ENCODE data around the gene NFX1. TPM values are rescaled to one million over a fixed set of nuclear protein-coding genes. Genes with fewer than 3 reads are reported as not detected.

Gene NFX1
- total and polyA plus RNA-seq, 9 of the 15 experiments (the other 6 are each of a cell fraction or from before 2014, with no cell fraction given): 8.8 to 38.9 (median 26.8) TPM

- peak in 2 of 4 experiments; percentile 32 to 42 for DNase-seq (ENCODE audit: extremely low read depth in 1 of 4, low spot score in 3 of 4)
- no TSS peak for BruUV-seq (replicated peaks)
- Histone ChIP-seq H3K36me3 (ENCODE audit: control insufficient read depth, insufficient read depth, low read length) (peaks cover 8% of the 10 kb centered on the region), H3K27me3 (ENCODE audit: control insufficient read depth in 2 of 2, insufficient read depth in 2 of 2, low read length in 2 of 2) (no peaks in the 10 kb centered on the region), H2AFZ (ENCODE audit: low read depth, low read length) (no peak overlapping the region), H3K9me1 (ENCODE audit: control insufficient read depth, insufficient read depth, low read length) (no peaks in the 10 kb centered on the region), H3K27ac (ENCODE audit: extremely low read depth, low read depth, low read length) (no peak overlapping the region), H3K4me2 (ENCODE audit: insufficient read depth, low read length) (no peak overlapping the region), H4K20me1 (replicated peaks; ENCODE audit: control insufficient read depth, insufficient read depth, low read length) (0 out of 2 replicates have a peak, but pooled peaks cover 3% of the 10 kb centered on the region), H3K4me3 (no peak overlapping the region), H3K4me1 (replicated peaks in 1 of 2; ENCODE audit: control insufficient read depth in 2 of 2, insufficient read depth in 2 of 2, low read length in 2 of 2) (peaks cover 4 to 14% of the 10 kb centered on the region in 2 experiments; a peak in 4 of 5 replicates), H3K9me3 (replicated peaks; ENCODE audit: control insufficient read depth, insufficient read depth, low read depth, low read length) (no peaks in the 10 kb centered on the region), H3K79me2 (ENCODE audit: control insufficient read depth, insufficient read depth, low read length) (peaks cover 18% of the 10 kb centered on the region), H3K9ac (ENCODE audit: insufficient read depth in 1 of 2, low read depth in 2 of 2, low read length in 2 of 2) (no peak overlapping the region)
- POLR2A ChIA-PET: interaction anchor here (1.0 kb wide), 1 partner anchor 13 kb away, joined by 7 read pairs; no protein-coding TSS in a partner anchor
- in situ Hi-C loops (cut with MboI) (no loop called here), intact Hi-C loops (cut with micrococcal nuclease) (loop anchor here (10.0 kb wide), 1 partner anchor 168 kb away; no protein-coding TSS in a partner anchor)
- ATAC-seq: no peak
- 55% methylated on average over 4 of the region's 4 CpGs for whole genome bisulfite sequencing (ENCODE audit: insufficient coverage, low coverage, missing lambda C conversion rate)
- FAIRE-seq: peak; percentile 26
- CTCF ChIA-PET (ENCODE audit: low intra/inter-chr PET ratio): interaction anchor here (1.6 kb wide), 1 partner anchor 435 kb away, joined by 11 read pairs; no protein-coding TSS in a partner anchor
- TF ChIP-seq, protein P1, sequence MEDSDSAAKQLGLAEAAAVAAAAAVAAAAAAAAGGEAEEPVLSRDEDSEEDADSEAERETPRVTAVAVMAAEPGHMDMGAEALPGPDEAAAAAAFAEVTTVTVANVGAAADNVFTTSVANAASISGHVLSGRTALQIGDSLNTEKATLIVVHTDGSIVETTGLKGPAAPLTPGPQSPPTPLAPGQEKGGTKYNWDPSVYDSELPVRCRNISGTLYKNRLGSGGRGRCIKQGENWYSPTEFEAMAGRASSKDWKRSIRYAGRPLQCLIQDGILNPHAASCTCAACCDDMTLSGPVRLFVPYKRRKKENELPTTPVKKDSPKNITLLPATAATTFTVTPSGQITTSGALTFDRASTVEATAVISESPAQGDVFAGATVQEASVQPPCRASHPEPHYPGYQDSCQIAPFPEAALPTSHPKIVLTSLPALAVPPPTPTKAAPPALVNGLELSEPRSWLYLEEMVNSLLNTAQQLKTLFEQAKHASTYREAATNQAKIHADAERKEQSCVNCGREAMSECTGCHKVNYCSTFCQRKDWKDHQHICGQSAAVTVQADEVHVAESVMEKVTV (CRISPR knock-in tag; IDR thresholded peaks at IDR 0.05): peak; percentile 37; the same call in 1 of the 2 replicates
- TF ChIP-seq ARHGAP35 (IDR thresholded peaks at IDR 0.05; ENCODE audit: partially characterized antibody) (no peak), ZNF785 (CRISPR knock-in tag; IDR thresholded peaks at IDR 0.05) (no peak), RAD21 (CRISPR knock-in tag; conservative IDR thresholded peaks at IDR 0.05 in 1 of 2, IDR thresholded peaks at IDR 0.05 in 1 of 2) (peak; percentile 45 to 49), SMARCA4 (IDR thresholded peaks at IDR 0.05) (no peak), RFX1 (IDR thresholded peaks at IDR 0.05) (peak; percentile 9; the same call in 1 of the 2 replicates), SMC3 (conservative IDR thresholded peaks at IDR 0.05; ENCODE audit: insufficient read depth, low read depth, low read length) (0 out of 2 replicates have a peak, but pooled peaks have one; percentile 11), CREBBP (IDR thresholded peaks at IDR 0.05; ENCODE audit: low read depth, low read length) (no peak), MAFG (tag; conservative IDR thresholded peaks at IDR 0.05) (0 out of 2 replicates have a peak, but pooled peaks have one; percentile 22)
- TF ChIP-seq, protein P2, sequence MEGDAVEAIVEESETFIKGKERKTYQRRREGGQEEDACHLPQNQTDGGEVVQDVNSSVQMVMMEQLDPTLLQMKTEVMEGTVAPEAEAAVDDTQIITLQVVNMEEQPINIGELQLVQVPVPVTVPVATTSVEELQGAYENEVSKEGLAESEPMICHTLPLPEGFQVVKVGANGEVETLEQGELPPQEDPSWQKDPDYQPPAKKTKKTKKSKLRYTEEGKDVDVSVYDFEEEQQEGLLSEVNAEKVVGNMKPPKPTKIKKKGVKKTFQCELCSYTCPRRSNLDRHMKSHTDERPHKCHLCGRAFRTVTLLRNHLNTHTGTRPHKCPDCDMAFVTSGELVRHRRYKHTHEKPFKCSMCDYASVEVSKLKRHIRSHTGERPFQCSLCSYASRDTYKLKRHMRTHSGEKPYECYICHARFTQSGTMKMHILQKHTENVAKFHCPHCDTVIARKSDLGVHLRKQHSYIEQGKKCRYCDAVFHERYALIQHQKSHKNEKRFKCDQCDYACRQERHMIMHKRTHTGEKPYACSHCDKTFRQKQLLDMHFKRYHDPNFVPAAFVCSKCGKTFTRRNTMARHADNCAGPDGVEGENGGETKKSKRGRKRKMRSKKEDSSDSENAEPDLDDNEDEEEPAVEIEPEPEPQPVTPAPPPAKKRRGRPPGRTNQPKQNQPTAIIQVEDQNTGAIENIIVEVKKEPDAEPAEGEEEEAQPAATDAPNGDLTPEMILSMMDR (IDR thresholded peaks at IDR 0.05 in 2 of 3, conservative IDR thresholded peaks at IDR 0.05 in 1 of 3; ENCODE audit: insufficient read depth in 2 of 3, low read depth in 1 of 3, low read length in 3 of 3): peak; percentile 56 to 72 (median 65)
These were observed 3.2 kb upstream of the NFX1 start for GRCh38 chr9:33287087-33287490.

Measured in K562 (cell line).